Progenitor cell of endocrine pancreas (in vitro differentiated cells): ENCODE data around the gene ARID1B. TPM values are rescaled to one million over a fixed set of nuclear protein-coding genes. Genes with fewer than 3 reads are reported as not detected.

Source experiments
- DNase-seq: peaks from one replicate; pipeline ENCODE4 v3.0.0; 2021; ENCODE audit warnings: low spot score; ENCODE audit not compliant: unreplicated experiment
- H3K27ac Mint-ChIP-seq: 2 replicates; pipeline ENCODE4 v1.8.0; 2021; ENCODE audit warnings: mild to moderate bottlenecking, moderate library complexity, mixed read lengths
- H3K27me3 Mint-ChIP-seq: 2 replicates; pipeline ENCODE4 v1.8.0; 2021; ENCODE audit warnings: mixed read lengths
- H3K36me3 Mint-ChIP-seq: 2 replicates; pipeline ENCODE4 v1.8.0; 2022; ENCODE audit warnings: mixed read lengths; ENCODE audit not compliant: insufficient read depth
- H3K4me1 Mint-ChIP-seq: 2 replicates; pipeline ENCODE4 v1.8.0; 2021; ENCODE audit warnings: low read depth, mixed read lengths
- H3K4me3 Mint-ChIP-seq: 2 replicates; pipeline ENCODE4 v1.8.0; 2021; ENCODE audit warnings: low read depth, mild to moderate bottlenecking, moderate library complexity, mixed read lengths
- H3K9me3 Mint-ChIP-seq: 2 replicates; pipeline ENCODE4 v1.8.0; 2021; ENCODE audit warnings: low read depth, mixed read lengths
- total RNA-seq: library from RNA; stranded (reverse); gene quantifications from 2 replicates; pipeline ENCODE4 v1.2.1, GENCODE V29; 2021
- TF ChIP-seq, protein P1 (sequence below): fragments of 200-600 bp; sonication (generic); IDR thresholded peaks from one replicate; pipeline ENCODE4 v1.5.0; 2021; ENCODE audit warnings: antibody characterized with exemption, mild to moderate bottlenecking; ENCODE audit not compliant: unreplicated experiment

The ARID1B gene
- total RNA-seq, 1 donor from 2014 or later: 152 TPM

DNA sequence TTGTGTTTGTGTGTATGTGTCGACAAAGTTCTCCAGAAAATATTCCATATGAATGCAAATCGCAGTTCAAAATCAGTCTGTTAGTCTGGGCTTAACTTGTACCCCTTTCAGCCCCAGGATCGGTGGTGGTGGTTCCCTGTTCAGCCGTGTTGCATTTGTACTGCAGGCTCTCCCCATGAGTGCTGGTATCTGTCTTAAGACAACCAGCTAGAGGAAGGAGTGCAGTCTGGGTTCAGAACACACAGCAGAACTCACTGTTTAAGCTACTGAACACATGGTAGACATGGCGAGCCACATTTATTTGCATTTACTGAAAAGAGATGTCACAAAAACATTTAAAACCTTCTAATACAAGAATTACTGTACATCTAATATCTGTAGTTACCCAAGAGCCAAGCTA lies 192.1 kb downstream of the ARID1B start:
- DNase-seq: no peak
- Mint-ChIP-seq H3K4me3 (no peak overlapping the region), H3K9me3 (no peaks in the 10 kb centered on the region), H3K4me1 (peaks cover 33% of the 10 kb centered on the region), H3K27me3 (no peaks in the 10 kb centered on the region), H3K27ac (peak overlapping the region; percentile 49), H3K36me3 (no peaks in the 10 kb centered on the region)
- TF ChIP-seq, protein P1, sequence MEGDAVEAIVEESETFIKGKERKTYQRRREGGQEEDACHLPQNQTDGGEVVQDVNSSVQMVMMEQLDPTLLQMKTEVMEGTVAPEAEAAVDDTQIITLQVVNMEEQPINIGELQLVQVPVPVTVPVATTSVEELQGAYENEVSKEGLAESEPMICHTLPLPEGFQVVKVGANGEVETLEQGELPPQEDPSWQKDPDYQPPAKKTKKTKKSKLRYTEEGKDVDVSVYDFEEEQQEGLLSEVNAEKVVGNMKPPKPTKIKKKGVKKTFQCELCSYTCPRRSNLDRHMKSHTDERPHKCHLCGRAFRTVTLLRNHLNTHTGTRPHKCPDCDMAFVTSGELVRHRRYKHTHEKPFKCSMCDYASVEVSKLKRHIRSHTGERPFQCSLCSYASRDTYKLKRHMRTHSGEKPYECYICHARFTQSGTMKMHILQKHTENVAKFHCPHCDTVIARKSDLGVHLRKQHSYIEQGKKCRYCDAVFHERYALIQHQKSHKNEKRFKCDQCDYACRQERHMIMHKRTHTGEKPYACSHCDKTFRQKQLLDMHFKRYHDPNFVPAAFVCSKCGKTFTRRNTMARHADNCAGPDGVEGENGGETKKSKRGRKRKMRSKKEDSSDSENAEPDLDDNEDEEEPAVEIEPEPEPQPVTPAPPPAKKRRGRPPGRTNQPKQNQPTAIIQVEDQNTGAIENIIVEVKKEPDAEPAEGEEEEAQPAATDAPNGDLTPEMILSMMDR: no peak

- no peak overlapping the region for H3K4me3 Mint-ChIP-seq
- TF ChIP-seq, protein P1: no peak
- H3K27me3 Mint-ChIP-seq: no peaks in the 10 kb centered on the region
- H3K4me1 Mint-ChIP-seq: peaks cover 36% of the 10 kb centered on the region
- H3K27ac Mint-ChIP-seq: no peak overlapping the region
- no peak for DNase-seq
- no peaks in the 10 kb centered on the region for H3K9me3 Mint-ChIP-seq
- no peaks in the 10 kb centered on the region for H3K36me3 Mint-ChIP-seq
Measured at GRCh38 chr6:156970595-156971112, 193.5 kb downstream of the ARID1B start.

DNA sequence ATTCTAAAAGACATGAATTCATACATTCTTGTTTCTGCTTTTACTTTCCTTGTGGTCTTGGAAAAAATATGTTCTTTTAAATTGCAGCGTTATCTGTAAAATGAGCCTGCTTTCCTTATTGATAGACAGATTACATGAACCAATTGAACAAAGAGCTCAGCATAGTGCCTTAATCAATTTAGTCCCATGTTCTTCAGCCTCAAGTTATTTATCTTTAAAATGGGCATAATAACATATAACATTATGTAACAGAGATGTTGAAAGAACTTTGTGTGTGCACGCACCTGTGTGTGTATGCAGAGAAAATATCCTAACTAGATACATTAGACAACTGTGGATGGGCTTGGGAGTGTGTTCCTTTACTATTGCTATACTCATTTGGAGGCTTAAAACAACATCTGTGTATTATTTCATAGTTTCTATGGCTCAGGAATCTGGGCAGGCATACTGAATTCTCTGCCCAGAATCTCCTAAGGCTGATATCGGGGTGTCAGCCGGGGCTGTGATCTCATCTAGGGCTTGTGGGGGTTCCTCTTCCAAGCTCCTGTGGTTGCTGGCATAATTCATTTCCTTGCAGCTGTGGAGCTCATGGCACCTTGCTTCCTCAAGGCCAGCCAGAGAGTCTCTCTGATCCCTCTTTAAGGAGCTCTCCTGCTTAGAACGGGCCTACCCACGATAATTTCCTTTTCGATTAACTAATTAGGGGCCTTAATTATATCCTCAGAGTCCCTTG lies 194.1 kb downstream of the ARID1B start:
- Mint-ChIP-seq H3K27ac (no peak overlapping the region), H3K4me1 (peaks cover 40% of the 10 kb centered on the region), H3K9me3 (no peaks in the 10 kb centered on the region), H3K27me3 (no peaks in the 10 kb centered on the region), H3K4me3 (no peak overlapping the region), H3K36me3 (no peaks in the 10 kb centered on the region)
- no peak for DNase-seq
- TF ChIP-seq, protein P1: no peak

GRCh38 chr6:156972145-156972544 lies 195.0 kb downstream of the ARID1B start:
- no peaks in the 10 kb centered on the region for H3K36me3 Mint-ChIP-seq
- no peaks in the 10 kb centered on the region for H3K27me3 Mint-ChIP-seq
- H3K9me3 Mint-ChIP-seq: no peaks in the 10 kb centered on the region
- H3K27ac Mint-ChIP-seq: no peak overlapping the region
- H3K4me3 Mint-ChIP-seq: no peak overlapping the region
- H3K4me1 Mint-ChIP-seq: peaks cover 38% of the 10 kb centered on the region
- no peak for DNase-seq
- TF ChIP-seq, protein P1: no peak

DNA sequence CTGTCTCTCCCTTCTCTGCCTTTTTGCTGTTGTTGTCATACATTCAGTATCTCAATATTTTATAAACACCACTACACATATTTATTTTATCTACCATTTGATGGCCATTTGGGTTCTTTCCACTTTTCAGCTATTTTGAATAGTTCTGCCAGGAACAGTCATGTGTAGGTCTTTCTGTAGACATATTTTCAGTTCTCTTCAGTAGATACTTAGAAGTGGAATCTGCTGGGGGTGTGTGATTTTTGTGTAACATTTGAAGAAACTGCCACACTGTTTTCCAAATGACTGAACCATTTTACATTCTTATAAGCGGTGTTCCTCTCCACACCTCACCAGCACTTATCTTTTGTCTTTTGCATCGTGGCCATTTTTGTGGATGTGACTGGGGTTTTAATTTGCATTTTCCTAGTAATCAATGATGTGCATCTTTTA lies 197.7 kb downstream of the ARID1B start:
- no peaks in the 10 kb centered on the region for H3K9me3 Mint-ChIP-seq
- H3K36me3 Mint-ChIP-seq: no peaks in the 10 kb centered on the region
- H3K27me3 Mint-ChIP-seq: no peaks in the 10 kb centered on the region
- peaks cover 35% of the 10 kb centered on the region for H3K4me1 Mint-ChIP-seq
- TF ChIP-seq, protein P1: no peak
- H3K27ac Mint-ChIP-seq: no peak overlapping the region
- H3K4me3 Mint-ChIP-seq: no peak overlapping the region
- no peak for DNase-seq
